ENCODE measurements around the gene TBCK.

DNA sequence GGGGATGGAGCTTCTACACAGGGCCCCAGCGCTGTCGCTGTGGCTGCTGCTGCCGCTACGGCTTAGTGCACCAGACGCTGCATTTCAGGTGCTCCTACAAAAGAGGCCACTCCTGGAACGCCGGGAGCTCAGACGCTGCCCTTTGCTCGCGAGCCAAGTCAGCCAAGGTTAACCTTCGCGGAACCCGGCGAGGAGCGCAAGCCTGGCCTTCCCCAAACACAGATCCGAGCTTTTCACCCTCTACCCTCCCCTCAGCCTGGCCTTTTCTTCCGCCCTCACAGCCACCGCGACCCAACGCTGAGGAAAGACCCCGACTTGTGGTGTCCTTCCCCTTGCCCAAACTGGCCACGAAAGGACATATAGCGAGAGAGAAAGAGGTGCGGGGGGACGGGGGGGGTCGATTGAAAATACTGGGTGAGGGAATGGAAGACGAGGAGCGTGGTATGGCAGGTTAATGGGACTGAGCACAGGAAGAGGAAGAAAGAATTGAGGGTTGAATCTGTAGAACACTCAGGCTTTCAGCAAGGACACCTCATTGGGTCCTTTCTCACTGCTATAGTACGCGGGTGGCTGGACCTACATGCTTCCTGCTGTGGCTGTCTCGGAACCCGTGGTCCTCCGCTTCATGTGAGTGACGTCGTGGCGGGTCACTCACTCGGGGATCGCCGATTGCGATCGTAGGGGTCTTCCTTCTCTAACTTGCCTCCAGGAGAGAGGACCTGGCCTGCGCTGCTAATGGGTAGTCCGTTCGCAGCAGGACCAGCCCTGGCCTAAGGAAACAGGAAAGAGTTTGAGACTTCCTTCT is at the start of gene TBCK, which contains the start of gene AIMP1:
- TF ChIP-seq, protein P1, sequence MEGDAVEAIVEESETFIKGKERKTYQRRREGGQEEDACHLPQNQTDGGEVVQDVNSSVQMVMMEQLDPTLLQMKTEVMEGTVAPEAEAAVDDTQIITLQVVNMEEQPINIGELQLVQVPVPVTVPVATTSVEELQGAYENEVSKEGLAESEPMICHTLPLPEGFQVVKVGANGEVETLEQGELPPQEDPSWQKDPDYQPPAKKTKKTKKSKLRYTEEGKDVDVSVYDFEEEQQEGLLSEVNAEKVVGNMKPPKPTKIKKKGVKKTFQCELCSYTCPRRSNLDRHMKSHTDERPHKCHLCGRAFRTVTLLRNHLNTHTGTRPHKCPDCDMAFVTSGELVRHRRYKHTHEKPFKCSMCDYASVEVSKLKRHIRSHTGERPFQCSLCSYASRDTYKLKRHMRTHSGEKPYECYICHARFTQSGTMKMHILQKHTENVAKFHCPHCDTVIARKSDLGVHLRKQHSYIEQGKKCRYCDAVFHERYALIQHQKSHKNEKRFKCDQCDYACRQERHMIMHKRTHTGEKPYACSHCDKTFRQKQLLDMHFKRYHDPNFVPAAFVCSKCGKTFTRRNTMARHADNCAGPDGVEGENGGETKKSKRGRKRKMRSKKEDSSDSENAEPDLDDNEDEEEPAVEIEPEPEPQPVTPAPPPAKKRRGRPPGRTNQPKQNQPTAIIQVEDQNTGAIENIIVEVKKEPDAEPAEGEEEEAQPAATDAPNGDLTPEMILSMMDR (IDR thresholded peaks at IDR 0.05), result no peak
- TF ChIP-seq USF2 (IDR thresholded peaks at IDR 0.05; ENCODE audit: borderline replicate concordance, low read depth, low read length), result no peak
- peak; percentile 94 for TF ChIP-seq ELF1 (IDR thresholded peaks at IDR 0.05)
- TF ChIP-seq, protein P2, sequence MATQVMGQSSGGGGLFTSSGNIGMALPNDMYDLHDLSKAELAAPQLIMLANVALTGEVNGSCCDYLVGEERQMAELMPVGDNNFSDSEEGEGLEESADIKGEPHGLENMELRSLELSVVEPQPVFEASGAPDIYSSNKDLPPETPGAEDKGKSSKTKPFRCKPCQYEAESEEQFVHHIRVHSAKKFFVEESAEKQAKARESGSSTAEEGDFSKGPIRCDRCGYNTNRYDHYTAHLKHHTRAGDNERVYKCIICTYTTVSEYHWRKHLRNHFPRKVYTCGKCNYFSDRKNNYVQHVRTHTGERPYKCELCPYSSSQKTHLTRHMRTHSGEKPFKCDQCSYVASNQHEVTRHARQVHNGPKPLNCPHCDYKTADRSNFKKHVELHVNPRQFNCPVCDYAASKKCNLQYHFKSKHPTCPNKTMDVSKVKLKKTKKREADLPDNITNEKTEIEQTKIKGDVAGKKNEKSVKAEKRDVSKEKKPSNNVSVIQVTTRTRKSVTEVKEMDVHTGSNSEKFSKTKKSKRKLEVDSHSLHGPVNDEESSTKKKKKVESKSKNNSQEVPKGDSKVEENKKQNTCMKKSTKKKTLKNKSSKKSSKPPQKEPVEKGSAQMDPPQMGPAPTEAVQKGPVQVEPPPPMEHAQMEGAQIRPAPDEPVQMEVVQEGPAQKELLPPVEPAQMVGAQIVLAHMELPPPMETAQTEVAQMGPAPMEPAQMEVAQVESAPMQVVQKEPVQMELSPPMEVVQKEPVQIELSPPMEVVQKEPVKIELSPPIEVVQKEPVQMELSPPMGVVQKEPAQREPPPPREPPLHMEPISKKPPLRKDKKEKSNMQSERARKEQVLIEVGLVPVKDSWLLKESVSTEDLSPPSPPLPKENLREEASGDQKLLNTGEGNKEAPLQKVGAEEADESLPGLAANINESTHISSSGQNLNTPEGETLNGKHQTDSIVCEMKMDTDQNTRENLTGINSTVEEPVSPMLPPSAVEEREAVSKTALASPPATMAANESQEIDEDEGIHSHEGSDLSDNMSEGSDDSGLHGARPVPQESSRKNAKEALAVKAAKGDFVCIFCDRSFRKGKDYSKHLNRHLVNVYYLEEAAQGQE (IDR thresholded peaks at IDR 0.05; ENCODE audit: low read depth, low read length), result no peak
- TF ChIP-seq SMC3 (IDR thresholded peaks at IDR 0.05; ENCODE audit: low read depth, low read length), result no peak
- TF ChIP-seq SIN3A (IDR thresholded peaks at IDR 0.05; ENCODE audit: borderline replicate concordance, low read depth, low read length), result 0 out of 2 replicates have a peak, but pooled peaks have one; percentile 16
- TF ChIP-seq USF1 (IDR thresholded peaks at IDR 0.05; ENCODE audit: borderline replicate concordance, low read depth), result no peak
- TF ChIP-seq MAX (IDR thresholded peaks at IDR 0.05; ENCODE audit: low read depth), result peak; percentile 86; the same call in 1 of the 2 replicates

Data from SK-N-SH (cell line).